K562 (cell line): Measurements from ENCODE around the gene PGF. TPM values are rescaled to one million over a fixed set of nuclear protein-coding genes. Genes with fewer than 3 reads are reported as not detected.

Source experiments
- ATF4 ChIP-seq: fragments of 450-650 bp; formaldehyde crosslinking; IDR thresholded peaks from 2 replicates; pipeline ENCODE4 v1.4.0; 2022; ENCODE audit warnings: mild to moderate bottlenecking, moderate library complexity
- DIDO1 ChIP-seq: fragments of 450-650 bp; IDR thresholded peaks from 2 replicates; pipeline ENCODE4 v1.6.1; 2016; ENCODE audit warnings: low read depth, missing biosample characterization, missing genetic modification characterization
- FOXK2 ChIP-seq, 2 experiments: fragments of 450-650 bp; IDR thresholded peaks in 1 of 2; conservative IDR thresholded peaks in 1 of 2; 2 replicates each; pipeline ENCODE4 v1.6.1; 2016; ENCODE audit warnings: low read depth in 2 of 2, mild to moderate bottlenecking in 1 of 2
- HNRNPK ChIP-seq: fragments of 200-400 bp; formaldehyde crosslinking; IDR thresholded peaks from one replicate; pipeline ENCODE4 v1.6.1; 2018; ENCODE audit warnings: mild to moderate bottlenecking, low read depth, low read length; ENCODE audit not compliant: poor library complexity, severe bottlenecking
- MCM2 ChIP-seq: fragments of 450-650 bp; IDR thresholded peaks from 2 replicates; pipeline ENCODE4 v1.6.1; 2017; ENCODE audit warnings: low read depth, mild to moderate bottlenecking
- RBFOX2 ChIP-seq: fragments of 200-400 bp; formaldehyde crosslinking; IDR thresholded peaks from 2 replicates; pipeline ENCODE4 v1.6.1; 2017; ENCODE audit warnings: low read depth, mild to moderate bottlenecking, low read length, moderate library complexity
- RBM14 ChIP-seq: fragments of 200-400 bp; formaldehyde crosslinking; IDR thresholded peaks from 2 replicates; pipeline ENCODE4 v1.6.1; 2018; ENCODE audit warnings: low read depth, mild to moderate bottlenecking, low read length, moderate library complexity, borderline replicate concordance; ENCODE audit not compliant: insufficient read depth
- SMC3 ChIP-seq: conservative IDR thresholded peaks from 2 replicates; pipeline ENCODE4 v1.6.1; 2011; ENCODE audit warnings: low read depth, low read length, improper control_type of control experiment; ENCODE audit not compliant: insufficient read depth
- SRF ChIP-seq, 2 experiments: fragments of 250-450, 450-650 bp in 1 of 2; sonication (Bioruptor Pico) in 1 of 2; sonication (generic) in 1 of 2; formaldehyde crosslinking; IDR thresholded peaks; 2 replicates each; pipeline versions ENCODE4 v1.5.0 to v1.5.1; 2020 to 2022; ENCODE audit warnings: mild to moderate bottlenecking in 1 of 2, missing genetic modification reagents in 1 of 2
- TAF1 ChIP-seq: IDR thresholded peaks from 2 replicates; pipeline ENCODE4 v1.6.1; 2011; ENCODE audit warnings: mild to moderate bottlenecking, low read length, moderate library complexity; ENCODE audit not compliant: insufficient read depth, control insufficient read depth, severe bottlenecking; ENCODE audit errors: extremely low read depth
- ZBTB17 ChIP-seq: fragments of 450-650 bp; formaldehyde crosslinking; IDR thresholded peaks from 2 replicates; pipeline ENCODE4 v1.4.0; 2020; ENCODE audit warnings: mild to moderate bottlenecking
- ZKSCAN3 ChIP-seq: fragments of 250-450 bp; sonication (Bioruptor Pico); IDR thresholded peaks from 2 replicates; pipeline ENCODE4 v1.4.0; 2020
- ZNF3 ChIP-seq: fragments of 250-450 bp; sonication (Bioruptor Pico); IDR thresholded peaks from 2 replicates; pipeline ENCODE4 v1.5.0; 2021; ENCODE audit warnings: mild to moderate bottlenecking, moderate library complexity
- ZNF408 ChIP-seq: fragments of 250-450 bp; sonication (Bioruptor Pico); IDR thresholded peaks from 2 replicates; pipeline ENCODE4 v1.4.0; 2020; ENCODE audit warnings: low read depth, mild to moderate bottlenecking, moderate library complexity
- ZNF589 ChIP-seq: fragments of 200-800 bp; sonication (Bioruptor generic); IDR thresholded peaks from 2 replicates; pipeline ENCODE4 v1.6.1; 2016; ENCODE audit warnings: low read depth, missing genetic modification characterization, missing compliant biosample characterization
- ZNF75A ChIP-seq: fragments of 450-650 bp; formaldehyde crosslinking; IDR thresholded peaks from 2 replicates; pipeline ENCODE4 v1.4.0; 2020; ENCODE audit warnings: mild to moderate bottlenecking
- polyA plus RNA-seq, 8 experiments: library from polyadenylated mRNA; depleted of rRNA in 4 of 8; stranded (reverse) in 5 of 8; unstranded in 3 of 8; fragments of >200 nt; fragmentation: Nextera tagmentation in 2 of 8; fragmentation: Illumina TruSeq in 1 of 8; extraction: Ambion mirVana in 2 of 8; extraction: Trizol in 1 of 8; gene quantifications; 2 replicates each; pipeline versions ENCODE4 v1.2.1 to v1.2.3, GENCODE V29; 2011 to 2014; ENCODE audit warnings: inconsistent platforms in 1 of 8, missing spikeins in 1 of 8
- total RNA-seq, 7 experiments: library from RNA; depleted of rRNA in 6 of 7; stranded (reverse); fragments of >200 nt in 6 of 7; fragmentation: Illumina TruSeq in 2 of 7; extraction: Trizol in 2 of 7; gene quantifications; 2 replicates each; pipeline versions ENCODE4 v1.2.1 to v1.2.3, GENCODE V29; 2011 to 2021; ENCODE audit warnings: low replicate concordance in 1 of 7
- TF ChIP-seq, protein P1 (sequence below): fragments of 250-450 bp; sonication (Bioruptor Pico); IDR thresholded peaks from 2 replicates; pipeline ENCODE4 v1.4.0; 2020
- TF ChIP-seq, protein P2 (sequence below): fragments of 250-450 bp; sonication (Bioruptor Pico); IDR thresholded peaks from 2 replicates; pipeline ENCODE4 v1.4.0; 2020; ENCODE audit warnings: borderline replicate concordance
- TF ChIP-seq, protein P3 (sequence below): conservative IDR thresholded peaks from 2 replicates; pipeline ENCODE4 v1.6.1; 2011; ENCODE audit warnings: low read depth, mild to moderate bottlenecking, low read length; ENCODE audit not compliant: control insufficient read depth

Gene PGF
- total and polyA plus RNA-seq, 9 of the 15 experiments (the other 6 are each of a cell fraction or from before 2014, with no cell fraction given) = 0.04 to 0.44 (median 0.18) TPM

DNA sequence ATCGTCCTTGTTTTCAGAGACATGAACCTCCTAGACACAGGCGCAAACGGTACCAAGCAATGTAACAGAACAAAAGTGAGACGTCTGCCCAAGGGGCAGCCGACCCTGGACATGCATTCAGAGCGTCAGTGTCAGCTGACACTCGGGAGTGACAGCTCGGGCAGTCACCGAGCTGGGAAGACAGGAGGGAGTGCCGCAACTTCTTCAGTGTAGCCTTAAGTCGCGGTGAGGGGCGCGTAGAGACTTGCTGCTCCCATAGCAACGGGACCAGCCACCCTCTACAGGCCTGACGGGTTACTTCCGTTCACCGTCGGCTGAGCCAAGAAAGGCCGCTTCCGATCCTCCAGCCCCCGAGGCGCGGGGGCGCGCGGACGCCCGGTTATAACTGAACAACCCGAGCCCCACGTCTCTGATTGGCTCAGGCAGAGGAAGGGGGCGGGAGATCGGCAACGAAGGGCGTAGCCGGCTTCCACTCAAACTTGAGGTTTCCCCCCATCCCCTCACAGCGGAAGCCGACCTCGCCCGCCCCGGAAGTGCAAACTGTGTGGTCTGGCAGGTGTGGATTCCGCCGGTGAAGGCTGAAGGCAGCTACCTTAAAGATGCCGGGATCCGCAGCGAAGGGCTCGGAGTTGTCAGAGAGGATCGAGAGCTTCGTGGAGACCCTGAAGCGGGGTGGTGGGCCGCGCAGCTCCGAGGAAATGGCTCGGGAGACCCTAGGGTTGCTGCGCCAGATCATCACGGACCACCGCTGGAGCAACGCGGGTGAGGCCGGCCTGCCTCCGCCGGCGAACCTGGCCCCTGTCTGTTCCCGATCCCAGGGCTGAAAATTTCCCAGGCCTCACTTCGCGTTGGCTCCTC is 47.2 kb upstream of the PGF start, which contains the start of gene EIF2B2 (continued):
- TF ChIP-seq ATF4 (CRISPR knock-in tag) (no peak), ZNF3 (no peak), RBFOX2 (peak; percentile 82), ZNF75A (CRISPR knock-in tag) (no peak), HNRNPK (no peak), SMC3 (no peak), DIDO1 (tag) (peak; percentile 82), SRF (CRISPR knock-in tag; IDR thresholded peaks at IDR 0.05) (peak; percentile 73 to 95; a peak in 3 of 4 replicates), RBM14 (no peak), FOXK2 (conservative IDR thresholded peaks at IDR 0.05 in 1 of 2, IDR thresholded peaks at IDR 0.05 in 1 of 2; ENCODE audit: low read depth in 2 of 2) (no peak), TAF1 (peak; percentile 48), ZBTB17 (CRISPR knock-in tag) (no peak), ZKSCAN3 (no peak), ZNF408 (no peak), ZNF589 (no peak), MCM2 (no peak)
- TF ChIP-seq, protein P1, sequence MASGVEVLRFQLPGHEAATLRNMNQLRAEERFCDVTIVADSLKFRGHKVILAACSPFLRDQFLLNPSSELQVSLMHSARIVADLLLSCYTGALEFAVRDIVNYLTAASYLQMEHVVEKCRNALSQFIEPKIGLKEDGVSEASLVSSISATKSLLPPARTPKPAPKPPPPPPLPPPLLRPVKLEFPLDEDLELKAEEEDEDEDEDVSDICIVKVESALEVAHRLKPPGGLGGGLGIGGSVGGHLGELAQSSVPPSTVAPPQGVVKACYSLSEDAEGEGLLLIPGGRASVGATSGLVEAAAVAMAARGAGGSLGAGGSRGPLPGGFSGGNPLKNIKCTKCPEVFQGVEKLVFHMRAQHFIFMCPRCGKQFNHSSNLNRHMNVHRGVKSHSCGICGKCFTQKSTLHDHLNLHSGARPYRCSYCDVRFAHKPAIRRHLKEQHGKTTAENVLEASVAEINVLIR (CRISPR knock-in tag) = no peak
- TF ChIP-seq, protein P2, sequence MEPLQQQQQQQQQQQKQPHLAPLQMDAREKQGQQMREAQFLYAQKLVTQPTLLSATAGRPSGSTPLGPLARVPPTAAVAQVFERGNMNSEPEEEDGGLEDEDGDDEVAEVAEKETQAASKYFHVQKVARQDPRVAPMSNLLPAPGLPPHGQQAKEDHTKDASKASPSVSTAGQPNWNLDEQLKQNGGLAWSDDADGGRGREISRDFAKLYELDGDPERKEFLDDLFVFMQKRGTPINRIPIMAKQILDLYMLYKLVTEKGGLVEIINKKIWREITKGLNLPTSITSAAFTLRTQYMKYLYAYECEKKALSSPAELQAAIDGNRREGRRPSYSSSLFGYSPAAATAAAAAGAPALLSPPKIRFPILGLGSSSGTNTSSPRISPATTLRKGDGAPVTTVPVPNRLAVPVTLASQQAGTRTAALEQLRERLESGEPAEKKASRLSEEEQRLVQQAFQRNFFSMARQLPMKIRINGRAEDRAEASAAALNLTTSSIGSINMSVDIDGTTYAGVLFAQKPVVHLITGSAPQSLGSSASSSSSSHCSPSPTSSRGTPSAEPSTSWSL (CRISPR knock-in tag) = no peak
- TF ChIP-seq, protein P3, sequence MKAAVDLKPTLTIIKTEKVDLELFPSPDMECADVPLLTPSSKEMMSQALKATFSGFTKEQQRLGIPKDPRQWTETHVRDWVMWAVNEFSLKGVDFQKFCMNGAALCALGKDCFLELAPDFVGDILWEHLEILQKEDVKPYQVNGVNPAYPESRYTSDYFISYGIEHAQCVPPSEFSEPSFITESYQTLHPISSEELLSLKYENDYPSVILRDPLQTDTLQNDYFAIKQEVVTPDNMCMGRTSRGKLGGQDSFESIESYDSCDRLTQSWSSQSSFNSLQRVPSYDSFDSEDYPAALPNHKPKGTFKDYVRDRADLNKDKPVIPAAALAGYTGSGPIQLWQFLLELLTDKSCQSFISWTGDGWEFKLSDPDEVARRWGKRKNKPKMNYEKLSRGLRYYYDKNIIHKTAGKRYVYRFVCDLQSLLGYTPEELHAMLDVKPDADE = no peak; the same call in 1 of the 2 replicates
